Fibroblast of the aortic adventitia (primary cell): ENCODE measurements around the gene FGF12. TPM values are rescaled to one million over a fixed set of nuclear protein-coding genes. Genes with fewer than 3 reads are reported as not detected.

Source experiments
- DNase-seq: peaks from one replicate; pipeline ENCODE4 v3.0.0-alpha.2; 2010; ENCODE audit warnings: low read depth
- H3K4me3 ChIP-seq: 2 replicates; pipeline ENCODE4 v1.5.1; 2011; ENCODE audit warnings: low read depth, mild to moderate bottlenecking, control low read depth, low read length, moderate library complexity
- total RNA-seq: library from RNA; depleted of rRNA; stranded (reverse); fragments of >200 nt; gene quantifications from 2 replicates; pipeline ENCODE4 v1.2.3, GENCODE V29; 2012; ENCODE audit warnings: low replicate concordance
- TF ChIP-seq, protein P1 (sequence below): IDR thresholded peaks from 2 replicates; pipeline ENCODE4 v1.5.1; 2011; ENCODE audit warnings: mild to moderate bottlenecking, low read length, control low read depth, inconsistent platforms; ENCODE audit not compliant: insufficient read depth

The FGF12 gene
- total RNA-seq, 1 donor: 0.36 TPM

DNA sequence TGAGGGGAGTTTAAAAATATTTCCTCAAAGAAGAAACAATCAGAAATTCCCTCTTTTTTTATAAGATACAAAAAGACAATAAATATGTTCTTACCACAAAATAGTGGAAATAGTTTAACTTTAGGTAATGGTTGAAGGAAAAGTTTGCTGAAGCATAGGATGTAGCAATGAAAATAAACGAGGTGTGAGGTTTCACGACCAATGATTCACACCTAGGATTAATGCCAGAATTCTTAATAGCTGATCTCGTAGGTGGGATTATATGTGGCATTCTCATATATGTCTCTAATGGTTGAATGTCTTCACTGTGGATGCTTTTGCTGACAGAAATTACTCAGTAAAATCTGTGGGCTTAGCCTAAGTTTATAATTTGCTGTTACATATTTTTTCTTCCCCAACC, 467.7 kb downstream of the FGF12 start:
- DNase-seq: no peak
- TF ChIP-seq, protein P1, sequence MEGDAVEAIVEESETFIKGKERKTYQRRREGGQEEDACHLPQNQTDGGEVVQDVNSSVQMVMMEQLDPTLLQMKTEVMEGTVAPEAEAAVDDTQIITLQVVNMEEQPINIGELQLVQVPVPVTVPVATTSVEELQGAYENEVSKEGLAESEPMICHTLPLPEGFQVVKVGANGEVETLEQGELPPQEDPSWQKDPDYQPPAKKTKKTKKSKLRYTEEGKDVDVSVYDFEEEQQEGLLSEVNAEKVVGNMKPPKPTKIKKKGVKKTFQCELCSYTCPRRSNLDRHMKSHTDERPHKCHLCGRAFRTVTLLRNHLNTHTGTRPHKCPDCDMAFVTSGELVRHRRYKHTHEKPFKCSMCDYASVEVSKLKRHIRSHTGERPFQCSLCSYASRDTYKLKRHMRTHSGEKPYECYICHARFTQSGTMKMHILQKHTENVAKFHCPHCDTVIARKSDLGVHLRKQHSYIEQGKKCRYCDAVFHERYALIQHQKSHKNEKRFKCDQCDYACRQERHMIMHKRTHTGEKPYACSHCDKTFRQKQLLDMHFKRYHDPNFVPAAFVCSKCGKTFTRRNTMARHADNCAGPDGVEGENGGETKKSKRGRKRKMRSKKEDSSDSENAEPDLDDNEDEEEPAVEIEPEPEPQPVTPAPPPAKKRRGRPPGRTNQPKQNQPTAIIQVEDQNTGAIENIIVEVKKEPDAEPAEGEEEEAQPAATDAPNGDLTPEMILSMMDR: no peak
- no peak overlapping the region for H3K4me3 ChIP-seq

DNA sequence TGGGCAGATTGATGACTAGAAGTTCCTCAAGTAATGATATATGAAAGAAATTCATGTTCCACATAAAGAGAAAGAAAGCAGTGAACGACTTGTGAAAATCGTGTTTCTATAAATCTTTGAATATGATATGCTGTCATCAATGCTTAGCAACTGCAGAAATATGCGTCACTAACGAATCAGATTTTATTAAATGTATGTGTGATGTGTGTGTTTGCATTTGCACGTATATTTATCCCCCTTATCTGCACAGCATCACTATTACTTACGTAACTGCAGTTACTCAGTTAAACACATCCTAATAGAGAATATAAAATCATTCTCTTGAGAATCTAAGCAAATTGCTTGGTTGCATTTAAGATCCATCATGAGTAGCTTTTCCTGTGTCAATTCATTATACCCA, 468.6 kb downstream of the FGF12 start:
- TF ChIP-seq, protein P1: no peak
- no peak for DNase-seq
- H3K4me3 ChIP-seq: no peak overlapping the region

DNA sequence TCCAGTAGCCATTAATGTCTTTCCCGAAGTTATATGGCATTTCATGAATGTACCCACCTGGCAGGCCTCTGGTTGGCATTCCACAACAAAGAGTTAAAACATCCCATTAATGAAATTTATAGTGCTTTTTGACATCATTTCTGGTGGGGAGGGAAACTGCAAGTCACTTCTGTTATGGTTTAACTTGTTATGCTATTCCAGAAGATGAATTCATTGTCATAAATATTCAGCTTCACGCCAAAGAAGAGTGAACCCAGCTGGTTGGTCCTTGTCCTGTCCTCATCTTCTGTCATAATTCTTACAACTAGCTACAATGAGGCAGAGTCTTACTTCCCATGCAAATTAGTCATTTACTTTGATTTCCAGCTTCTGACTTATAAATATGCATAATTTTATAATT, 471.5 kb downstream of the FGF12 start:
- TF ChIP-seq, protein P1: no peak
- no peak for DNase-seq
- H3K4me3 ChIP-seq: no peak overlapping the region

DNA sequence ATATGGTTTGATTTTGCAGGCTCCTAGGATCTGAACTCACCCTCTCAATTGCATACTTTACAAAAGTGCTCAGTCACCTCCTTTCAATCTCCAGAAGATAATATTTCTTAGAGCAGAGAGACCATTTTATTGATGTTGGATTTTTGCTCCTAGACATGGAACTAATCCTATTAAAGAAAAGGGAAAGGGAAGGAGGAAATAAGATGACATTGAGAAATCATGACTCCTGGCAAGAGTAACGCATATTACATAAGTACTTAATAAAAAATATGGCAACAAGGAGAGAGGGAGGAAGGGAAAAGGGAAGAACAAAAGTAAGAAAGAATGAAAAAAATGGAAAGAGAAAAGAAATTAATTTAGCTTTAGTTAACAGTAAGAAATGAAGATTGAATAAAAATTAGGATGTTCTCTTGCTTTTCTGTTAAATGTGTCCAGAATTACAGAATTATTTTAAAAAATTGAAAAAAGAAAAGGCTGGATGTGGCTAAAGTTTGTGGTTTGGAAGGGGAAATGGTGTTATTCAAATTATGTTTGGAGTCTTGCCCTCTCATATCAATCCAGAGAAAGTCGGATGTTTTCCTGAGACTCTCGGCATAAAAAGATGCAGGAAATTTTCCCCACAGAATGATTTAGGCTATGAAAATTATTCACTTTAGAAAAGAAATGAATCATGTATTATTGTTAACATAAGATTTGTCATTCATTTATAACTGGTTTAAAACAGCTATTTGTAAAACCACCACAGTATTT, 474.0 kb downstream of the FGF12 start:
- TF ChIP-seq, protein P1: no peak
- DNase-seq: no peak
- no peak overlapping the region for H3K4me3 ChIP-seq

DNA sequence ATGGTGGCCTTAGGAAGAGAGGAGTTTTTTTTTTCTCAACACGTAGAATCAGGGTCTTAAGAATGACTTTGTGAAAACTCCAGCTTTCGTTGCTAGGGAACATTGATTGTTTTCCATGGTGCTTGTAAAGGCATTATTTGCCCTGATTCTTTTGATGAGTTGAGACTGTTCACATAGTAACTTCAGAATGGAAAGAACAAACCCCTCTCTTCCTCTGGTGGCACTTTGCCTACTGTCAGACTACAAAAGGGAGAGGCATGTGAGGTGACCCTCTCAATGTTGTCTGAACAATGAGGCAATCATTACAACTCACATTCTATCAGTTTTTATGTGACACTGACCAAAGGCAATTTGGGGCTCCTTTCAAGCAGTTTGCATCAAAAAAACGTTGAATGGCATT, 477.8 kb downstream of the FGF12 start:
- no peak for DNase-seq
- TF ChIP-seq, protein P1: no peak
- no peak overlapping the region for H3K4me3 ChIP-seq

DNA sequence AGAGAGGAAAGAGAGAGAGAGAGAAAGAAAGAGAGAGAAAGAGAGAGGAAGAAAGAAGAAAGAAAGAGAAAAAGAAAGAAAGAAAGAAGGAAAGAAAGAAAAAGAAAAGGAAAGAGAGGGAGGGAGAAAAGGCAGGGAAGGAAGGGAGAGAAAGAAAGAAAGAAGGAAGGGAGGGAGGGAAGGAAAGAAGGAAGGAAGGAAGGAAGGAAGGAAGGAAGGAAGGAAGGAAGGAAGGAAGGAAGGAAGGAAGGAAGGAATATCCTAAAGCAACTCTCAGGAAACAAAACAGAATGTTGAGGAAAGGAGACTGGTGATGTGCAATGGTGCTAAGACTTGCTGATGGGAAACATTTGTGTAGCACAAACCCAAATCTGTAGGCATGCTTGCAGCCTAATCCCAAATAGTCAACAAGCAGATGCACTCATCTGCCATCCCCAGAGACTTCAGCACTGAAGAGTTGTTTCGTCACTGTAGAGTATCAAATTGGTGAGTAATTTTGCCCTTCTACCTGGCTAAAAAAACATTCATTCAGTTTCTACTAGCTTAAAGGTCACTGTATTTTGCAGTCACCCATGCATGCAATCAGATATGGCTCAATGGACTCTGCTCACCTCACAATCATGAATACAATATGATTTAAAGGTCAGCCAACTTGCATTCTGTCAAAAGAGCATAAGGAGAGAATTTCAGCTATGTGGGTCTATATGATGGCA, 480.3 kb downstream of the FGF12 start:
- TF ChIP-seq, protein P1: no peak
- no peak overlapping the region for H3K4me3 ChIP-seq
- no peak for DNase-seq

DNA sequence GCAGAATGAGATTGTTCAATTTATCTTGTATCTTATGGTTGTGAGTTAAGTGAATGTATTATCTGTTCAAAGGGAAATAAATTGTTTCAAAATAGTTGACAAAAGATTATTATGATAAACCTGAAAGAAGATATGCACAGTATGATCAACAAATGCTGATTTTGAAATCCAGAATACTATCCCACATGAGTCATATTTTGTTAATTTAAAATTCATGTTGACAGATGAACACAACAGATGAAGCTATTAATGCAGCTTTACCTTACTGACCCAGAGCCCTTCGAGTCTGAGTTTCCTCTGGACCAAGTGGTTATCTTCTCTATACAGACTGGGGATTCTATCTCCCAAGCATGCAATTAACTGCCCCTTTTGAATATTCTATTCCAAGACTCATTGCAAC, 482.8 kb downstream of the FGF12 start:
- no peak for DNase-seq
- TF ChIP-seq, protein P1: no peak
- H3K4me3 ChIP-seq: no peak overlapping the region
